ENCODE data around the gene ATPAF2.

Gene ATPAF2

DNA sequence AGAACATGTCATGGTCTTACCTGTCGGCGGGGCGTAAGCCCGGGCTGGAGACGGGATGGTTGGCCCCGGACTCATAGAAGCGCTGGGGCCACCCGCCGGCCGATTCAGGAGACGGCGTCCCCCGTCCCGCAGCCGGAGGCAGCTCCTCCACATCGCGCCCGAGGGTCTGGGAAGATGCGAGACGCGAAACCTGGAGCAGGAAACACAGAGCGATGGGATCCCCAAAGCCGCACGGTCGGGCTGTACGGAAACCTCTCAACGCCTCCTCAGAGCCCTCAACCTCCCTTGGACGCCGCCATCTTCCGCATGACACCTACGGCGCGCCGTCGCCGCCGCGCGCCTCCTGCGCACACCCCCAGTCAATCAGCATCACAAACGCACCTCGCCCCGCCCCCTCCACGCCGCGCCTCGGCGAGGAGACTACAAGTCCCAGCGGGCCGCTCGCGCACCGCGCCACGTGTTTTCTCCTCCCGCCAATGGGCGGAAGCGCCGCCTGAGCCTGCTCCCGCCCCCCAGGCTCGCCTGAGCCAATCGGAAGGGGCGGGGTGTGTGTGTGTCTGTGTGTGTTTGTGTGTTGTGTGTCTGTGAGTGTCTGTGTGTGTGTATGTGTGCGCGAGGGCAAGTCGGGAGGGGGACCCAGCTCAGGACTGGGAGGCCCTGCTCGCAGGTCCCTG is at the start of gene ATPAF2, which contains the start of gene GID4:
Gene ATPAF2 (minus strand): TSS at position 308 of the 674 bp plus-strand sequence. CDS start 155 bp downstream, at position 153.
Gene GID4 (plus strand): TSS at position 548 of the 674 bp plus-strand sequence. CDS start 57 bp downstream, at position 605.
- TF ChIP-seq, protein P1, sequence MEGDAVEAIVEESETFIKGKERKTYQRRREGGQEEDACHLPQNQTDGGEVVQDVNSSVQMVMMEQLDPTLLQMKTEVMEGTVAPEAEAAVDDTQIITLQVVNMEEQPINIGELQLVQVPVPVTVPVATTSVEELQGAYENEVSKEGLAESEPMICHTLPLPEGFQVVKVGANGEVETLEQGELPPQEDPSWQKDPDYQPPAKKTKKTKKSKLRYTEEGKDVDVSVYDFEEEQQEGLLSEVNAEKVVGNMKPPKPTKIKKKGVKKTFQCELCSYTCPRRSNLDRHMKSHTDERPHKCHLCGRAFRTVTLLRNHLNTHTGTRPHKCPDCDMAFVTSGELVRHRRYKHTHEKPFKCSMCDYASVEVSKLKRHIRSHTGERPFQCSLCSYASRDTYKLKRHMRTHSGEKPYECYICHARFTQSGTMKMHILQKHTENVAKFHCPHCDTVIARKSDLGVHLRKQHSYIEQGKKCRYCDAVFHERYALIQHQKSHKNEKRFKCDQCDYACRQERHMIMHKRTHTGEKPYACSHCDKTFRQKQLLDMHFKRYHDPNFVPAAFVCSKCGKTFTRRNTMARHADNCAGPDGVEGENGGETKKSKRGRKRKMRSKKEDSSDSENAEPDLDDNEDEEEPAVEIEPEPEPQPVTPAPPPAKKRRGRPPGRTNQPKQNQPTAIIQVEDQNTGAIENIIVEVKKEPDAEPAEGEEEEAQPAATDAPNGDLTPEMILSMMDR (conservative IDR thresholded peaks at IDR 0.05; ENCODE audit: low read length) = no peak; the same call in 1 of the 2 replicates
- peak; percentile 99 for DNase-seq (ENCODE audit: low read depth)
- peak within 1 kb of the TSS; percentile 76 for H3K4me3 ChIP-seq (ENCODE audit: low read length)

DNA sequence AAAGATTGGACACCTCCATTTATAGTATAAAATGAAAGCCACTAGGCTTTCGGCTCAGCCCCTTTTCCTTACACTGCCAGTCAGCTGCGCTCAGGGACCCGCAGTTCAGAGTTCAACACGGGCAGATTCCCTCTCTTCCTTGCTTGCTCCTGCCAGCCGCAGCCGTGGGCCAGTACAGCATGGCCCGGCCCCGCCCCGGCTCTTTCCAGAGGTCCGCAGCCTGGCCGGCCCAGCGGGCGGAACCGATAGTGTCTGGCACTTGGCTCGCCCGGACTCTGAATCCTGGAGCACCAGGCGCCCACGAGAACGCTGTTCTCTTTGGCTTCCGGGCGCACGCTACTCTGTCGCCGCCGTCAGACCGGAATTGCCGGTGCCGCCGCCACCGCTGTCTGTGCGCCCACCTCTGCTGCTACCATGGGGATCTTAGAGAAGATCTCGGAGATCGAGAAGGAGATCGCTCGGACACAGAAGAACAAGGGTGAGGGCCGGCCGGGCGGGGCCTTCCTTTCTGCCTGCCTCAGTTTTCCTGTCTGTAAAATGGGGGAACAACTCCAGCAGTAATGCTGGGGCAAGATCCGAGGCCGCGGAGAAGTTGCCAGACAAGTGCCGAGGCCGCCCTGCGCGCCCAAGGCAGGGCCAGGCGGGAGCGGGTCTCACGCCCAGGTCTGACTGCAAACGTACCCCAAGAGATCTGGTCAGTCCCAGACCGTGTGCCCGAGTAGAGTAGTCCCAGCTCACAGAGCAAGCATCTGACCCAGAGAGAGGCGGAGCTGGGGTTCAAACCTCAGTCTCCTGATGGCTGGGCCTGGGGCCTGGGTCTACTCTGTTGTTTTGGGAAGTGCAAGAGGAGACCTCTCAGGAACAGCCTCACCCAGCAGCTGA is 48.9 kb upstream of the ATPAF2 start, which contains the start of gene DRG2:
Gene DRG2 (plus strand): TSS at position 339 of the 882 bp plus-strand sequence. CDS start 76 bp downstream, at position 415.
- peak within 1 kb of the TSS; percentile 98 for H3K4me3 ChIP-seq (ENCODE audit: low read length)
- peak; percentile 90 for DNase-seq (ENCODE audit: low read depth)
- TF ChIP-seq, protein P1 (conservative IDR thresholded peaks at IDR 0.05; ENCODE audit: low read length) = no peak; the same call in 1 of the 2 replicates

DNA sequence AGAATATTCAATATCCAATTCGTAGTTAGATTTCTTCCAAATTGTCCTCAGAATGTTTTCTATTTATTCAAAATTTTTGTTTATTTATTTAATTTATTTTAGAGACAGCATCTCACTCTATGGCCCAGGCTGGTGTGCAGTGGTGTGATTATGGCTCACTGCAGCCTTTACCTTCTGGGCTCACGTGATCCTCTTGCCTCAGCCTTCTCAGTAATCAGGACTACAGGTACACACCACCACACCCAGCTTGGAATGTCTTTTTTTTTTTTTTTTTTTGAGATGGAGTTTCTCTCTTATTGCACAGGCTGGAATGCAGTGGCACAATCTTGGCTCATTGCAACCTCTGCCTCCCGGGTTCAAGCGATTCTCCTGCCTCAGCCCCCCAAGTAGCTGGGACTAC is 45.3 kb upstream of the ATPAF2 start:
- TF ChIP-seq, protein P1 (conservative IDR thresholded peaks at IDR 0.05; ENCODE audit: low read length) = no peak
- H3K4me3 ChIP-seq (ENCODE audit: low read length) = no peak overlapping the region
- no peak for DNase-seq (ENCODE audit: low read depth)

DNA sequence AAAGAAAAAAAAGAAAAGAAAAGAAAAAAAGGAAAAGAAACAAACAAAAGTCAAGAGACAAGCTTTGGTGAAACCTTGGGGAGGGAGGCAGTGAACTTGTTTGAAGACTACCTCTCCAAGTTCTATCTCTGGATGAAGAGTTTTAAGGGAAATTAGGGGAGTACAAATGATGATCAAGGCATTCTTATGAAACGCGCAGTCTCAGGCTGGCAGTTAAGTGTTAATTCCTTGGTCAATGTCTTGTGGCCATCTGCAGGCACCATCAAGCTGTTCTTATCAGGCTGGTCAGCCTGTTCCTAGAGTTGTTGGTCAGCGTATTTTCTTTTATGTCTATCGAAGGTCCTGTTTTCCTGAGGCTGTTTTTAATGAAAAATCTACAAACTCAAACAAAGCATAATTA is 40.6 kb upstream of the ATPAF2 start:
- no peak overlapping the region for H3K4me3 ChIP-seq (ENCODE audit: low read length)
- no peak for DNase-seq (ENCODE audit: low read depth)
- TF ChIP-seq, protein P1 (conservative IDR thresholded peaks at IDR 0.05; ENCODE audit: low read length) = no peak

DNA sequence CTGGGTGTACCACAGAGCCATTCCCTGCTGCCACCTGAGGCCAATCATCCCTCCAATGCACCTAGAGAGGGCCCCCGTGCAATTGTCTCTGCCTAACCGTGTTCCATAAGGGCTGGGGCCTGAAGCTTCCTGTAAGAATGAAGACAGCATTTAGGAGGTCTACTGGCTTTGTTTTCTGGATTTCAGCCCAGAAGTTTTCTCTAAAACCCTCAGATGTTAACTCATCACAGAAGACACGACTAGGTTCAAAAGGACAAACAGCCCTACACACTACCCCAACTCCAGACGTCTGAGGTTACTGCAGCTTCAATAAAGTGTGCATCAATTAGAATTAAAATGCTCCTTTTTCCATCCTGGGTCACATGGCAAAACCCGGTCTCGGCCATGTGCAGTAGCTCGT is 38.0 kb upstream of the ATPAF2 start:
- peak; percentile 18 for DNase-seq (ENCODE audit: low read depth)
- TF ChIP-seq, protein P1 (conservative IDR thresholded peaks at IDR 0.05; ENCODE audit: low read length) = no peak
- no peak overlapping the region for H3K4me3 ChIP-seq (ENCODE audit: low read length)

DNA sequence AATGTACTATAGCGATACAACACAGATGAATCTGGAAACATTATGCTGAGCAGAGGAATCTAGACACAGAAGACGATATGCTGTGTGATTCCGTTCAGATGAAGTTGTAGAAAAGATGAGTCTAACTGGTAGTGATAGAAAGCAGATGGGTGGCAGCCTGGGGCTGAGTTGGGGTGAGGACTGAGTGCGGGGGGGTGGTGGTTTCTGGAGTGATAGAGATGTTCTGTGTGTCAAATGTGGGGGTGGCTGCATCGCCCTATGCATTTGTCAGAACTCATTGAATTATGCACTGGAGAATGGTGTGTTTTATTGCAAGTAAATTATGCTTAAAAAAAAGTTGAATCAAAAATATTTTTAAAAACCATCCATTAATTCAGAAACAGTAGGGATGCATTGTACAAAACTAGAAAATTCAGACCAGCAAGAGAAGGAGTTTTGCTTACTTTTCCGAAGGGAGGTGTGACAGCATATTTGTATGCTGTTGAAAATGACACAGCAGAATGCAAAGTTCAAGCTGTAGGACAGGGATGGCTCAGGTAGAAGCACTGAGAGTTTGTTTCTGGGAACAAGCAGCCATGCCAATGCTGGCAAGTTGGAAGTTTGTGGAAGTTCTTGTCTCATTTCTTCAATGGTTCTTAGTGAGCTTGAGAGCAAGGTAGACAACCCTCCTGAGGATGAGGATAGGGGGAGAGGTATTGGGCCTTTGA is 35.8 kb upstream of the ATPAF2 start:
- DNase-seq (ENCODE audit: low read depth) = no peak
- no peak overlapping the region for H3K4me3 ChIP-seq (ENCODE audit: low read length)
- TF ChIP-seq, protein P1 (conservative IDR thresholded peaks at IDR 0.05; ENCODE audit: low read length) = no peak
